HL-60/S4 treated with retinoic acid at 250 ng/mL for 4 days and 3 days (cell line): ENCODE measurements around the gene PCGF1.

ENCODE experiments used
- in situ Hi-C: fragments of 300-500 bp; cut with MboI; formaldehyde crosslinking; loops from 2 replicates; pipeline ENCODE4 v1.7.0; 2022; ENCODE audit warnings: low sequenced_read_pairs

Gene PCGF1

GRCh38 chr2:74515981-74516633 is 8.6 kb upstream of the PCGF1 start:
- in situ Hi-C loops, result no loop called here

DNA sequence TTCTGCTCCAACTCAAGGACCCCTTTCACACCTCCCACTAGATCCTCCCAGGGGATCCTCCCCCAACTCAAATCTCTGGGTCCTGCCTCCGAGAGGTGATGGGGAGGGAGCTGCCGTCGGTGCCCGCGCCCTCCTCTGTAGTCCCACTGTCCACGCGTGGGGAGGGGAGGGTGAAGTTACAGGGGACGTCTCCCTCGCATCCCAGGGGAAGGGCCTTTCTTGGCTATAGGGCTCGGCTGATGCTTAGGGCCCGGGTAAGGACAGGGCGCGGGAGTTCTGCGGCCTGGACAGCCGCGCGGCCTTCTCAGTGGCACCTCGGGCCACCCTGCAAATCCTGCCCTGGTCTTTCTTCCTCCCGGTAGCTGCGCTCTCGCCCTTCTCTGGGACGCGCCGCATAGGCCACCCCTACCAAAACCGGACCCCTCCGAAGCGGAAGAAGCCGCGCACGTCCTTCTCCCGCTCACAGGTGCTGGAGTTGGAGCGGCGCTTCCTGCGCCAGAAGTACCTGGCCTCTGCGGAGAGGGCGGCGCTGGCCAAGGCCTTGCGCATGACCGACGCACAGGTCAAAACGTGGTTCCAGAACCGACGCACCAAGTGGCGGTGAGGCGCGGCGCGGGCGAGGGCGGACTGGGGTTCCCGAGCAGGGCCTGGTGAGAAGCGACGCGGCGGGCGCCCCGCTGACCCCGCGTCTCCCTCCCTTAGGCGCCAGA is 7.9 kb upstream of the PCGF1 start:
- in situ Hi-C loops, result no loop called here

- in situ Hi-C loops, result no loop called here
These were observed 7.1 kb upstream of the PCGF1 start, which contains the start of gene TLX2 for GRCh38 chr2:74514368-74515270. TSS of gene TLX2 (plus strand) at chr2:74514450. CDS start at chr2:74514807, 357 bp downstream.

DNA sequence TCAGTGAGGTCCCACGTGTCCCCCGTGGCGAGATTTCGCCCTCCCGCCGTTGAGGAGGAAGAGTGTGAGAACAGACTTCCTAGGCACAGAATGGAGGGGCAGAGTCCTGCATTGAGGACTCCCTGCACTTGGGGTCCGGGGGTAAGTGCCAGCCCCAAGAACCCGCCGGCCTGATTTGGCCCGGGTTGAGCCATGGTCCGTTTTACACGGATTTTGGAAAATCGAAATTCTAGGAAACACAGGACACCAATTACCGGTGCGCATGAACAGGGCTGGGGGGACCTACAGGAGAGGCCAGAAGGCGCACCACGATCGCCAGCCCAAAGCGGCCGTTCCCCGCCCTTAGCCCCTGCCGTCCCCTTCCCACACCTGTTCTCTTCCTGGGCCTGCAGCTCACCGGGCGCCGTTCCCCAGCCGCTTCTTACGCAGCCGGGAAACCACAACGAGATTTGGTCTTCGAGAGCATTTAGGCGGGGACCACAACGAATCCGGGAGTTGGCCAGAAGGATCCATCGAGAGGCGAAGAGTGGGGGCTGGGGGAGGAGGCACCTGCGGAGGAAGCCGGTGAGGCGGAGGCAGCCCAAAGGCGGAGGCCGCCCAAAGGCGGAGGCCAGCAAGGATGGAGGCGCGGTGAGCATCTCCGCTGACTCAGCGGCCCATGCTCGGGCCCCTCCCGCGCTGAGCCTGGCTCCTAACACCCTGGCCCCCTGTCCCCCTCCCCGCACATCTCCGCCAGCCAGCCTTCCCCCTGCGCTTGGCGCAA is 6.3 kb upstream of the PCGF1 start:
- in situ Hi-C loops, result no loop called here

DNA sequence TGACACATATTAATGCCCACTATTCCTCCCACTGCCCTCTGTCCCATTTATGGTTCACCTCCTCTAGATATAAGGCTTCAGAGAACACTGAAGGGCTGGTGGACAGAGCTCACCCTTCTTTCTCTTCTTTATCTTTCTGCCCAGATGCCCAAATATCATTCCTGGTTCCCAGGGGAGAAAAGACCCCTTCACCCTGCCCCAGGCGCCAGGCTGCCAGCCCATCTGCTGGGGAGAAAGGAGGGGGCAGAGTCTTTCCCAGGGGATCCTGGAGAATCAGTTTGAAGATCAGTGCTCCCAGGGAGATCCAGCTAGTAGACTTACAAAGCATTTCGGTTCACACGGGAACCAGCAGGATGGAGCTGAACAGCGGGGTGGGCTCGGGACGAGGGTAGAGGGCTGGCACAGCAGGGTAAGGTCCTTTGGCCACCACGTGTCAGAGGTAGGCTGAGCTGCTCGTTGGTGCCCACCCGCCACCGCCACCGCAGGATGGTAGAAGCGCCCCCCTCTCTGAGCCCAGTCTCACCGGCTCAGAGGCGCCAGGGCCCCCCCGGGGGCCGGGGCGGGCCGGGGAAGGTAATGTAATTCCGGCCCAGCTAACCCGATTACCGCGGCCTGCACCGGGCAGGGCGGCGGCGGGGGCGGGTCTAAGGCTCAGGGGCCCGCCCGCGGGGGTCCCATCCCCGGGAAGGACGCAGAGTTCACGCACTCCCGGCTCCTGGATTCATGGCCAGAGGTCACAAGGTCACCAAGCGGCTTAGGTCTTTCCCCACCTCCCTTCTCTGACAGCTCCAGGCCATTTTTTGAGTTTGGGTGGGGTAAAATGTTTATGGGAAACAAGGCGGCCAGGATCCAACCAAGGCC is 5.5 kb upstream of the PCGF1 start:
- in situ Hi-C loops, result no loop called here

DNA sequence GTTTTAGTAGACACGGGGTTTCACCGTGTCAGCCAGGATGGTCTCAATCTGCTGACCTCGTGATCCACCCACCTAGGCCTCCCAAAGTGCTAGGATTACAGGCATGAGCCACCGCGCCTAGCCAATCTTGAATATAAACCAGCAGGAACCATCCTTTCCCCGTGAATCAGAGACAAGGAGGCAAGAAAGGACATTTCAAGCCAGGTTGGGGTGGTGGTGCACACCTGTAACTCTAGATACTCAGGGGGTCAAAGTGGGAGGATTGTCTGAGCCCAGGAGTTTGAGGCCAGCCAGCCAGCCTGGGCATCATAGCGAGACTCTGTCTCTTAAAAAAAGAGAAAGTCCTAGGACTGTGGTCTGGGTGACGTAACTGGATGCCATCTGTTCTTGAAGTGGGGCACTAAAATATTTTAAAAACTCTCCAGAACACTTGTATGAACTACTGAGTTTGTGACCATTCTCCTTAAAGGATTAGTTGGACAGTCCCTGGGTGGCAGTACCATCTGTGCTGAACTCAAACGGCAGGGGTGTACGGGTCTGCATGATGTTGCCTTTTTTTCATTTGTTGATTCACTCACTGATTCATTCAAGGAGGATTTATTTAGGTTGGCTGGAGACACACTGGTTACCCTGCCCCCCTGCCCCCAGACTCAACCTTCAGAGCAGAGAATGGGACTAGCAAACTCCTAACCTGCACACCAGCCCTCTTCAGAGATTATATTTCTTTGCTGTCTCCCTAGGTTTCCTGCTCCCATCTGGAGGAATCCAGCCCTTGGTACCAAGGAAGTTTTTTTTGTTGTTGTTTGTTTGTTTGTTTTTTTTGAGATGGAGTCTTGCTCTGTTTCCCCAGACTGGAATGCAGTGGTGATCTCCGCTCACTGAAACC is 3.9 kb upstream of the PCGF1 start:
- in situ Hi-C loops, result no loop called here

DNA sequence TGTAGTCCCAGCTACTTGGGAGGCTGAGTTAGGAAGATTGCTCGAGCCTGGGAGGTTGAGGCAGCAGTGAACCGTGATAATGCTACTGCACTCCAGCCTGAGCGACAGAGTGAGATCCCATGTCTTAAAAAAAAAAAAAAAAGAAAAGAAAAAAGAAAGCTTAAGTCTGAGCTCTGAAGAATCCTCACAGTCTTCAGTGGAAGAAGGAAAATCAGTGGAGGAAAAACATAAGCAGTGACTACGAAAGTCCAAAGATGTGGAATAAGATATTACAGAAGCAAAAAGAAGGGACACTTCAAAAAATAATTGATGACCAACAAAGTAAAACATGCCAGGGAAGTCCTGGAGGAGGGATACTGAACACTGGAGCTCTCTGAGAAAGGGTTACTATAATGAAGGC is 2.8 kb upstream of the PCGF1 start:
- in situ Hi-C loops, result no loop called here

DNA sequence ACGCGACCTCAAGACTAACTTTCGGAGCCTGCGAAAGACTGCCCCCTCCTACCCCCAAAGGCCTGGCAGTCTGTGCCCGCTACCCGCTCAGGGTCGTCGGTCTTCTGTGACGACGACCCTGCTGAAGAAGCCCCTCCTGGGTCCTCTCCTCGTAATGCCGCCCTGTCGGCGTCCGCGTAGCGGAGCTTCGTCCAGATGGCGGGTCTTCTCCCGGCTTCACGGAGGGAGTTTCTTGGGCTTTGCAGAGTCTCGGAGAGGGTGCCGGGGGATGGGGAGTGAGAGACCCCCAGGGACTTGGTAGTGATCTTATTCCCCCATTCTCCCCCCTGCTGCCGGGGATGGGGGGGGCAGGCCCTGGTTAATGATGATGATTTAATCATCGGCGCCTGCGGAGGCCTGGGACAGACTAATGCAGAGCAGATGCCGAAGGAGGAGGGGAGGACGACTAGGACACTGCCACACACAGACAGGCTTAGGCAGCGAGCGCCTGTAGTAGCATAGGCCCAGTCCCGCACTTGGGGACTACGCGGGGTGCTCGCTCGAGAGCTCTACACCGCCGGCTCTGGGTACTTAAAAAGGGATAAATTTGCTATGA is 528 bp upstream of the PCGF1 start:
- in situ Hi-C loops, result no loop called here

- in situ Hi-C loops, result no loop called here
These were observed 1.8 kb downstream of the PCGF1 start for GRCh38 chr2:74505448-74506246.

DNA sequence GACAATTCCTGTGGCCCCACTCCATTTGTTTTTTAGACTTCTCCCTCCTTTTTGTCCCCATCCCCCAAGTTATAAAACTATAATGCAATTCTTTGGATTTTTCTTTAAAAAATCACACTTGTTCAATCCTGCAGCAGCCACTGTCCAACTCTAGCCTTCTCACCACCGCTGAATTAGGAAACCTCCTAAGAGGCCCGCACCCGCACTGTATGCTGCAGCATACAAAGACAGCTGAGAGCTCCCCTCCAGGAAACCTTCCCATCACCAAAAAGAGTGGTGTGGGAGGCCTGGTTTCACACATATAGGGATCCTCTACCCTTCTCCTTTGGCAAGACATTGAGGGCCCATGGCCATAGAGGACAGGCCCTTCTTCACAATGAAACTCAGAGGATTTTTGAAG is 2.9 kb downstream of the PCGF1 start:
- in situ Hi-C loops, result no loop called here

DNA sequence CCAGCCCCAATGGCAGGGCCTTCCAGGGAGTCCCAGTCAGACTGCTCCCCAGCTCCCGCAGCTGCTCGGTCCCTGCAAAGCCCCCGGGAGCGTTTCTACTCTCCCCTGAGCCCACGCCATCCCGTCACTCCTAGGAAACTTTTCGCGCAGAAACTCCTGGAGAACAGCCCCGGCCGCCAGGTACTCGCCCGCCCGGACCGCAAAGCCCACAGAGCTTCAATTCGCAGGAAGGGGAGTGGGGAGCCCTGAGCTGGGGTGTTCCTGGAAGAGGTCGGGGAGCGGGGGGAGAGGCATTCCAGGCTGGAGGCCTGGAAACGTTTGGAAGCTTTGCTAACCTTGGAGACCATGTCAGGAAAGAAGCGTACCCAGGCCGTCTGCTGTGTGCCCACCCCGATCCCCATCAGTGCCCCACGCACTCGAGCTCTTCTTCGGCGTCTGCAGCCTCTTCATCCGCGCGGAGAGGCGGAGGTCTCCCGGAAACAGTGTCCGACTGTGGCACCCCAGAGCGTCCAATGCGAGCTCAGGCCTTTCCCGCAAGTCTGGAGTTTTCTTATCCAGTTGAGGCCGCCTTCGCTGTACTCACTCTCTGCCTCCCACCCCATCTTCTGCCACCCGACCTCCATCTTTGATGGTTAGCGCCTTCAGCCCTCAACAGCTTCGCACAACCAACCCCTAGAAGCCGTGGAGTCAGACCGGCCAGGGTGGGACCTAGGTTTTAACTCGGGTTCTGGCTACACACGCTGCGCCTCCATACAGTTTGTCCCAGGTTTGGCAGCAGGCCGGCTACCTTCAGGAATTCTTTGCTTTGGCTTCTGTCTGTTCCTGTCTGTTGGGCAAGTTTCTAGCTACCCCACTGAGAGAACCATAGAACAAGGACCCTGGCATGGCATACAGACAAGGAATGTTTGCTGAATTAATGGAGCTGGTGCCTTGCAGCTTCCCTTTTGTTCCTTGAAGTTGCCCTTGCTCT is 3.7 kb downstream of the PCGF1 start:
- in situ Hi-C loops, result no loop called here

DNA sequence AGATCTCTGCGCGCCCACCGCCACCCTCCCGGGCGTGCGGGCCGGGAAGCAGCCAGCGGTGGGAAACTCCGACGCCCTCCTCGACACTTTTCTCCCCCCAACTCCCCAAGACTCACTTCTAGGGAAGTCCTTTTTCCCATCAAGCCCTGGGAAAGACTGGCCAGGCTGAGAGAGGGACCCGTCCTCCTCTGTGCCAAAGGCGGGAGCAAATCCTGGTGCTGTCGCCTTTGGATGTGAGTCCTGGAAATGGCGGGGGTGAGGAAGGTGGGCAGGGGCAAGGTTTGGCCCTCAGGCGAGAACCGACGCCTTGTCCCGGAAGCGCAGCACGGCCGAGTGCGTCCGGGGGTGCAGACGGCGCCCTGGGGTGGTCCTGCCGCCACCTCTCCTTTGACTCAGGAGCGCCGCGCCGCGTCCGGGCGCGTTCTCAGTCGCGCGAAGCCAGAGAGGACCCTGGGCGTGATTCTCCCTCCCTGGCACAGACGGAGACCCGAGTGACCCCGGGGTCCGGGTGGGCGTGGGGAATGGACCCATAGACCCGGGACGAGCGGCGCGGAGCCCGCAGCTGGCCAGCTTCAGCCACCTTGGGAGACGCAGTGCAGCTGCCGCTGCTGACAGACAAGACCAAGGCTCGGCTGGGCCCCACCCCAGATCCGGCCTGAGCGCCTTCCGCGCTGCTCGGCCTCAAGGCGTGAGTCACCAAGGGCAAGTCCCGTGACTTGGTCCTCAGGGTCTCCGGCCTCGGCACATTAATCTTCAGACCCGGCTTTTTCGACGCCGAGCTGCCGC is 4.6 kb downstream of the PCGF1 start:
- in situ Hi-C loops, result no loop called here

GRCh38 chr2:74502147-74502719 is 5.3 kb downstream of the PCGF1 start:
- in situ Hi-C loops, result no loop called here

GRCh38 chr2:74501335-74502071 is 6.0 kb downstream of the PCGF1 start:
- in situ Hi-C loops, result no loop called here

DNA sequence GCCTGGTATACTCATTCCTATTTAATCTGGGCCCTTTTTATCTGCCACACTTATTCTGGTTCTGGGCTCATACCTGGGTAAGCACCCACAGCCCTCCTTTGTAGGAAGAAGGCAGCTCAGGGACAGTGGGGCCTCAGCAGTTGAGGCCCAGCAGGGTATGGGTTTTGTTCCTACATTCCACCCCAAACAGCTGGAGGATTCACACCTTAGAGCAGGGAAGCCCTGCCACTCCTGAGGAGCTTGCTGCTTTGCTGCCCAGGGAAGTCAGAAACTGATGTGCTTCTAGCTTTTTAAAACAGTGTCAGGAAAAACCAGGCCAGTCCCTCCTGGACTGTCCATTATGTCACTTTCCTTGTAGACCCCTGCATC is 6.9 kb downstream of the PCGF1 start:
- in situ Hi-C loops, result no loop called here
